ENCODE measurements around the gene CLEC4E. TPM values are rescaled to one million over a fixed set of nuclear protein-coding genes. Genes with fewer than 3 reads are reported as not detected.
"Not testable (repeated sequence)": the region's sequence is repeated elsewhere in the genome, so short reads cannot be mapped to it uniquely, and the experiment has no call there.

CLEC4E gene
- polyA plus RNA-seq, 3 donors, result 50.8 to 218 (median 126) TPM

DNA sequence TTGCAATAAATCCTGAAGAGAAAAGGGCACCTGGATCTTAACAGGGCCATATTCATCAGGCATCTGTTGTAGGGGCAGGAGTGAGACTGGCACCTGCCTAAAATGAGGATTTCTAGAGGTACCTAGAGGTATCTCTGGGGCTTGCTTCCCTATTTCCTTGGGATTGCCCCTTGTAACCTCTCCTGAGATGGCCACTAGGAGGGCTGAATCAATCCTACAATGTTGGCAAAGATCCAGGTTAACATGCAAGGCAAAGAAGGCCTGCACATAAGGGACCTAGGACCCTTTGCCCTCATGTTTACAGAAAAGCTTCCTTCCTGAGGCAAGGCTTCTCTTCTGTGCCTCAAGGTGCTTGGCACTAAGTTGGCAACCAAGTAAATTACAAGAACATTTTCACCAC is 25.8 kb upstream of the CLEC4E start:
- DNase-seq, result peak; percentile 50 to 81 (median 58)
- Histone ChIP-seq H3K4me1 (ENCODE audit: control insufficient read depth in 1 of 2, insufficient read depth in 2 of 2, low read length in 2 of 2) (peaks cover 40 to 58% of the 10 kb centered on the region in 2 donors), H3K27me3 (ENCODE audit: control insufficient read depth in 2 of 2, insufficient read depth in 2 of 2, low read length in 2 of 2) (no peaks in the 10 kb centered on the region), H4K20me1 (ENCODE audit: insufficient read depth, low read length) (no peaks in the 10 kb centered on the region), H3K9me3 (replicated peaks in 1 of 2; ENCODE audit: control insufficient read depth in 1 of 2, insufficient read depth in 1 of 2, low read length in 2 of 2) (peaks cover 6 to 19% of the 10 kb centered on the region in 2 donors), H3K4me2 (replicated peaks; ENCODE audit: extremely low read depth, low read length, poor library complexity, severe bottlenecking) (peak overlapping the region; percentile 69), H3K79me2 (ENCODE audit: insufficient read depth, low read length) (no peaks in the 10 kb centered on the region), H2AFZ (ENCODE audit: insufficient read depth, low read depth, low read length, poor library complexity, severe bottlenecking) (peak overlapping the region; percentile 15), H3K4me3 (replicated peaks in 1 of 3; ENCODE audit: low read depth in 2 of 3, low read length in 3 of 3) (peak overlapping the region in 2 of 3 experiments; percentile 37 to 64), H3K9ac (ENCODE audit: insufficient read depth, low read length, poor library complexity, severe bottlenecking) (peak overlapping the region; percentile 29), H3K36me3 (replicated peaks in 1 of 2; ENCODE audit: control insufficient read depth in 1 of 2, insufficient read depth in 2 of 2, low read length in 2 of 2) (no peaks in the 10 kb centered on the region), H3K27ac (ENCODE audit: low read depth in 1 of 2, low read length in 2 of 2) (peak overlapping the region; percentile 76 to 86)
- peak overlapping the region; percentile 88 to 99 (median 98) for H3K27ac Mint-ChIP-seq
- peaks cover 40% of the 10 kb centered on the region for H3K4me1 Mint-ChIP-seq
- peak overlapping the region; percentile 35 to 82 for H3K4me3 Mint-ChIP-seq
- intact Hi-C loops (cut with micrococcal nuclease), result no loop called here
- TF ChIP-seq, protein P1, sequence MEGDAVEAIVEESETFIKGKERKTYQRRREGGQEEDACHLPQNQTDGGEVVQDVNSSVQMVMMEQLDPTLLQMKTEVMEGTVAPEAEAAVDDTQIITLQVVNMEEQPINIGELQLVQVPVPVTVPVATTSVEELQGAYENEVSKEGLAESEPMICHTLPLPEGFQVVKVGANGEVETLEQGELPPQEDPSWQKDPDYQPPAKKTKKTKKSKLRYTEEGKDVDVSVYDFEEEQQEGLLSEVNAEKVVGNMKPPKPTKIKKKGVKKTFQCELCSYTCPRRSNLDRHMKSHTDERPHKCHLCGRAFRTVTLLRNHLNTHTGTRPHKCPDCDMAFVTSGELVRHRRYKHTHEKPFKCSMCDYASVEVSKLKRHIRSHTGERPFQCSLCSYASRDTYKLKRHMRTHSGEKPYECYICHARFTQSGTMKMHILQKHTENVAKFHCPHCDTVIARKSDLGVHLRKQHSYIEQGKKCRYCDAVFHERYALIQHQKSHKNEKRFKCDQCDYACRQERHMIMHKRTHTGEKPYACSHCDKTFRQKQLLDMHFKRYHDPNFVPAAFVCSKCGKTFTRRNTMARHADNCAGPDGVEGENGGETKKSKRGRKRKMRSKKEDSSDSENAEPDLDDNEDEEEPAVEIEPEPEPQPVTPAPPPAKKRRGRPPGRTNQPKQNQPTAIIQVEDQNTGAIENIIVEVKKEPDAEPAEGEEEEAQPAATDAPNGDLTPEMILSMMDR (IDR thresholded peaks at IDR 0.05), result no peak
- no peaks in the 10 kb centered on the region for H3K27me3 Mint-ChIP-seq (ENCODE audit: low read depth in 3 of 3)
- peaks cover 6 to 22% (median 10%) of the 10 kb centered on the region in 7 donors for H3K9me3 Mint-ChIP-seq
- peaks cover 0 to 2% of the 10 kb centered on the region in 2 donors for H3K36me3 Mint-ChIP-seq

DNA sequence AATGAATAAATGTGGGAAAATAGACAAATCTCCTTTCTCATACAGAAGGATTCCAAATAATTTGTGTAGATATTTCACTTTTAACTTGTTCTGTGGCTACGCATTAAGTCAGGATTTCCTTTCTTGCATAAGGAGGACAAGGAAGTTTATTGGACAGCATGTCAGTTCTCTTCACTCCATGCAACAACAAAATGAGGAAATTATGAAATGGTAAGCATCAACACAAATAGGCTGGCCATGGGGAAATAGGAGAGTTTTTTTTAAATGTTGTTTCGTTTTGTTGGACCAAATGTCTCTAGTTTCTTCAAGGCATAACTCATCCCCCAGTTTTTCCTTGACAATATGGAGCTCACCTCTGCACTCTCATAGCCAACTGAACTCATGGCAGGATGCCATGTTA is 25.3 kb upstream of the CLEC4E start:
- H3K27me3 Mint-ChIP-seq (ENCODE audit: low read depth in 3 of 3); H3K27me3 ChIP-seq (ENCODE audit: control insufficient read depth in 2 of 2, insufficient read depth in 2 of 2, low read length in 2 of 2); H3K36me3 ChIP-seq (replicated peaks in 1 of 2; ENCODE audit: control insufficient read depth in 1 of 2, insufficient read depth in 2 of 2, low read length in 2 of 2); H3K79me2 ChIP-seq (ENCODE audit: insufficient read depth, low read length); H3K36me3 Mint-ChIP-seq; H4K20me1 ChIP-seq (ENCODE audit: insufficient read depth, low read length); intact Hi-C loops (cut with micrococcal nuclease): not testable (repeated sequence)
- H3K9me3 ChIP-seq (replicated peaks in 1 of 2; ENCODE audit: control insufficient read depth in 1 of 2, insufficient read depth in 1 of 2, low read length in 2 of 2), result peaks cover 6 to 19% of the 10 kb centered on the region in 2 donors
- H3K4me1 ChIP-seq (ENCODE audit: control insufficient read depth in 1 of 2, insufficient read depth in 2 of 2, low read length in 2 of 2), result peaks cover 39 to 53% of the 10 kb centered on the region in 2 donors
- H3K9me3 Mint-ChIP-seq, result peaks cover 6 to 22% (median 10%) of the 10 kb centered on the region in 7 donors
- H3K4me3 Mint-ChIP-seq, result peak overlapping the region; percentile 35 to 82
- peak; percentile 51 to 89 (median 83) for DNase-seq
- peak overlapping the region; percentile 88 to 99 (median 98) for H3K27ac Mint-ChIP-seq
- peak overlapping the region; percentile 76 to 86 for H3K27ac ChIP-seq (ENCODE audit: low read depth in 1 of 2, low read length in 2 of 2)
- peaks cover 39% of the 10 kb centered on the region for H3K4me1 Mint-ChIP-seq
- H3K9ac ChIP-seq (ENCODE audit: insufficient read depth, low read length, poor library complexity, severe bottlenecking), result peak overlapping the region; percentile 29
- H3K4me3 ChIP-seq (replicated peaks in 1 of 3; ENCODE audit: low read depth in 2 of 3, low read length in 3 of 3), result peak overlapping the region in 2 of 3 experiments; percentile 37 to 64
- WGBS (ENCODE audit: insufficient coverage), result no CpG with 5 or more reads among the region's 2 CpGs
- H2AFZ ChIP-seq (ENCODE audit: insufficient read depth, low read depth, low read length, poor library complexity, severe bottlenecking), result peak overlapping the region; percentile 15
- peak overlapping the region; percentile 69 for H3K4me2 ChIP-seq (replicated peaks; ENCODE audit: extremely low read depth, low read length, poor library complexity, severe bottlenecking)

Measured in CD14-positive monocyte (primary cell).